Coronary artery (tissue), 2 donors: ENCODE results near the gene LRP3.

Source experiments
- DNase-seq: peaks from one replicate; pipeline ENCODE4 v3.0.0-alpha.2; 2017; ENCODE audit warnings: low spot score
- H3K27ac ChIP-seq, 2 donors: fragments of 200-600 bp; sonication (generic); one replicate each; pipeline ENCODE4 v1.5.1; 2016 to 2019
- H3K4me3 ChIP-seq: fragments of 200-600 bp; sonication (generic); 2 replicates; pipeline ENCODE4 v1.5.1; 2016; ENCODE audit warnings: mild to moderate bottlenecking, moderate library complexity
- TF ChIP-seq, protein P1 (sequence below): fragments of 200-600 bp; sonication (generic); IDR thresholded peaks from one replicate; pipeline ENCODE4 v1.5.1; 2019; ENCODE audit warnings: antibody characterized with exemption

The LRP3 gene

DNA sequence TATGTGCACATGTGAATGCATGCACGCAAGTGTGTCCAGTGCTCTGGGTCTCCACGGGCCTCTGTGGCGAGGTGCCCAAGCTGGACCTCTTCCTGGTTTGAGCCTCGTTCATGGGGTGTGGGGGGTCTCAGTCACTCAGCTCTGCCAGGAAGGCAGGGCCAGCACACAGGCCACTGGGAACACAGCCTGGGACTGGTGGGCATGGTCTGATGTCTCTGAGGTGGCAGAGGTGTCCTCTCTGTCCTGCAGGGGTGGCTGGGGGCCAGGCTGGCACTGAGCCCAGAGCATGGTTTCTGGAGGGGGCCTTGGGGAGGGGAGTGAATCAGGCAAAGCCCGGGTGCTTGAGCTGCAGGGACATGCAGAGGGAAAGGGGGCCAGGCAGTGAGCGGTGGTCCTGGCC, 9.4 kb downstream of the LRP3 start:
- no peak for DNase-seq
- no peak overlapping the region for H3K4me3 ChIP-seq
- TF ChIP-seq, protein P1, sequence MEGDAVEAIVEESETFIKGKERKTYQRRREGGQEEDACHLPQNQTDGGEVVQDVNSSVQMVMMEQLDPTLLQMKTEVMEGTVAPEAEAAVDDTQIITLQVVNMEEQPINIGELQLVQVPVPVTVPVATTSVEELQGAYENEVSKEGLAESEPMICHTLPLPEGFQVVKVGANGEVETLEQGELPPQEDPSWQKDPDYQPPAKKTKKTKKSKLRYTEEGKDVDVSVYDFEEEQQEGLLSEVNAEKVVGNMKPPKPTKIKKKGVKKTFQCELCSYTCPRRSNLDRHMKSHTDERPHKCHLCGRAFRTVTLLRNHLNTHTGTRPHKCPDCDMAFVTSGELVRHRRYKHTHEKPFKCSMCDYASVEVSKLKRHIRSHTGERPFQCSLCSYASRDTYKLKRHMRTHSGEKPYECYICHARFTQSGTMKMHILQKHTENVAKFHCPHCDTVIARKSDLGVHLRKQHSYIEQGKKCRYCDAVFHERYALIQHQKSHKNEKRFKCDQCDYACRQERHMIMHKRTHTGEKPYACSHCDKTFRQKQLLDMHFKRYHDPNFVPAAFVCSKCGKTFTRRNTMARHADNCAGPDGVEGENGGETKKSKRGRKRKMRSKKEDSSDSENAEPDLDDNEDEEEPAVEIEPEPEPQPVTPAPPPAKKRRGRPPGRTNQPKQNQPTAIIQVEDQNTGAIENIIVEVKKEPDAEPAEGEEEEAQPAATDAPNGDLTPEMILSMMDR, result no peak
- no peak overlapping the region for H3K27ac ChIP-seq

DNA sequence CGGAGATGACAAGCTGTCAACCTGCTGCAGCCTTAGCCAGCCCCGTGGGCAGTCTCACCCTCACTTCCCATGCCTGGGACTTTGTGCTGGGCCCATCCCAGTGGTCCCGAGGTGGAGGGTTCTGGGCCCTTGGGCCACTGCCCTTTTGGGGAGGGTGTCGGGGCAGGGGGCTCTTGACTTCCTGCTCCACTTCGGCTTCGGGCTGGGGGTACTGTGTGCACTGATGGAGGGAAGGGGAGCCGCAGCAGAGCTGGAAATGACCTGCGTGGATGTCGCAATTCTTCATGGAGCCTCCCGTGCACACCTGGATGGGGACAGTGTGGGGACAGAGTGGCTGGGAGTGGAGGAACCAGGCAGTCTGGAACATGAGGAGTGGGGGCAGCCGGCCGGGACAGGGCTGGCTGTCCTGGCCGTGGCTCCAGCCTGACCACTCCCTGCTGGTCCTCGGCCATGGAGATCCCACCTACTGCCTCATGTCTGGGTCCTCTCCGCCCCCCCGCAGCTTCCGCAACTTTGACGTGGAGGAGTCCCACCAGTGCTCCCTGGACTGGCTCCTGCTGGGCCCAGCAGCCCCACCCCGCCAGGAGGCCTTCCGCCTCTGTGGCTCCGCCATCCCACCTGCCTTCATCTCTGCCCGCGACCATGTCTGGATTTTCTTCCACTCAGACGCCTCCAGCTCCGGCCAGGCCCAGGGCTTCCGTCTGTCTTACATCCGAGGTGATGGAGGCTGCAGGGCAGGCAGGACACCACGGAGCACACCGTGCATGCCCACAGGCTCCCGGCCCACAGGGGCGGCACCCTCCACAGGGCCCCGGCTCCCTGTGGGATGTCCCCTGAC, 10.2 kb downstream of the LRP3 start:
- Histone ChIP-seq H3K27ac (no peak overlapping the region), H3K4me3 (no peak overlapping the region)
- TF ChIP-seq, protein P1, result no peak
- DNase-seq, result no peak

GRCh38 chr19:33205110-33205509, 11.0 kb downstream of the LRP3 start:
- no peak overlapping the region for H3K4me3 ChIP-seq
- H3K27ac ChIP-seq, result no peak overlapping the region
- no peak for DNase-seq
- TF ChIP-seq, protein P1, result no peak

GRCh38 chr19:33205531-33206260, 11.6 kb downstream of the LRP3 start:
- Histone ChIP-seq H3K27ac (no peak overlapping the region), H3K4me3 (no peak overlapping the region)
- TF ChIP-seq, protein P1, result no peak
- DNase-seq, result no peak

GRCh38 chr19:33206261-33207039, 12.3 kb downstream of the LRP3 start:
- DNase-seq, result no peak
- TF ChIP-seq, protein P1, result no peak

GRCh38 chr19:33207040-33207620, 13.0 kb downstream of the LRP3 start:
- DNase-seq, result no peak
- TF ChIP-seq, protein P1, result no peak

More at GRCh38 chr19:33206261-33207039, 12.3 kb downstream of the LRP3 start:
- Histone ChIP-seq H3K4me3 (no peak overlapping the region), H3K27ac (no peak overlapping the region)

More at GRCh38 chr19:33207040-33207620, 13.0 kb downstream of the LRP3 start:
- H3K27ac ChIP-seq, result no peak overlapping the region
- H3K4me3 ChIP-seq, result no peak overlapping the region
